Gastroesophageal sphincter (tissue), 4 donors: Measurements from ENCODE around the gene PAM. TPM values are rescaled to one million over a fixed set of nuclear protein-coding genes. Genes with fewer than 3 reads are reported as not detected.

Experiments used
- ATAC-seq: fragments of 150-250 bp; one replicate; pipeline ENCODE4 v1.9.1; 2016; ENCODE audit warnings: mild to moderate bottlenecking, moderate library complexity
- H3K27ac ChIP-seq, 4 donors: fragments of 200-600 bp; sonication (generic) in 3 of 4; 1 replicate in 3 of 4; 2 replicates in 1 of 4; pipeline ENCODE4 v1.5.1; 2016 to 2019
- H3K27me3 ChIP-seq: fragments of 200-600 bp; sonication (generic); one replicate; pipeline ENCODE4 v1.5.1; 2019
- H3K36me3 ChIP-seq, 2 donors: fragments of 200-600 bp; sonication (generic); one replicate each; pipeline ENCODE4 v1.5.1; 2019; ENCODE audit warnings: control low read depth in 1 of 2
- H3K4me1 ChIP-seq, 3 donors: fragments of 200-600 bp; sonication (generic); 1 replicate in 2 of 3; 2 replicates in 1 of 3; pipeline ENCODE4 v1.5.1; 2016 to 2019; ENCODE audit warnings: control low read depth in 2 of 3
- H3K4me3 ChIP-seq, 2 donors: fragments of 200-600 bp; sonication (generic); one replicate each; pipeline ENCODE4 v1.5.1; 2019; ENCODE audit warnings: mild to moderate bottlenecking in 1 of 2, moderate library complexity in 1 of 2
- H3K9me3 ChIP-seq, 3 donors: fragments of 200-600 bp; sonication (generic); one replicate each; pipeline ENCODE4 v1.5.1; 2017 to 2019; ENCODE audit warnings: control low read depth in 2 of 3
- CTCF ChIP-seq, 4 experiments: fragments of 200-600 bp in 2 of 4; fragments of 450-650 bp in 2 of 4; sonication (generic) in 1 of 4; IDR thresholded peaks; one replicate each; pipeline ENCODE4 v1.5.1; 2017 to 2019; ENCODE audit warnings: antibody characterized with exemption in 4 of 4, mild to moderate bottlenecking in 2 of 4, moderate library complexity in 2 of 4
- EP300 ChIP-seq: sonication (generic); formaldehyde crosslinking; IDR thresholded peaks from one replicate; pipeline ENCODE4 v1.6.1; 2017; ENCODE audit warnings: antibody characterized with exemption, mild to moderate bottlenecking
- POLR2A ChIP-seq, 2 donors: fragments of 450-650 bp; IDR thresholded peaks; one replicate each; pipeline ENCODE4 v1.6.1; 2017; ENCODE audit warnings: antibody characterized with exemption in 2 of 2, mild to moderate bottlenecking in 2 of 2, moderate library complexity in 1 of 2
- POLR2AphosphoS5 ChIP-seq: sonication (generic); formaldehyde crosslinking; IDR thresholded peaks from one replicate; pipeline ENCODE4 v1.6.1; 2017; ENCODE audit warnings: antibody characterized with exemption
- WGBS, 2 donors: methylation state at CpG; one replicate each; pipeline ENCODE4 v1.1.5; 2018; ENCODE audit warnings: low coverage in 1 of 2; 5-methylcytosine and 5-hydroxymethylcytosine counted together
- total RNA-seq, 4 donors: library from RNA; depleted of rRNA; stranded (reverse); fragments of >200 nt; gene quantifications; one replicate each; pipeline ENCODE4 v1.1.0, GENCODE V29; 2016

PAM gene
- total RNA-seq, 4 donors from 2014 or later = 247 to 404 (median 311) TPM

GRCh38 chr5:102740515-102740914 is 14.6 kb upstream of the PAM start:
- Histone ChIP-seq H3K27ac (no peak overlapping the region), H3K4me3 (no peak overlapping the region), H3K9me3 (no peaks in the 10 kb centered on the region), H3K4me1 (no peaks in the 10 kb centered on the region), H3K27me3 (no peaks in the 10 kb centered on the region), H3K36me3 (no peaks in the 10 kb centered on the region)
- ATAC-seq = no peak
- TF ChIP-seq EP300 = no peak
- TF ChIP-seq POLR2A (IDR thresholded peaks at IDR 0.05) = no peak
- no peak for TF ChIP-seq POLR2AphosphoS5
- no peak for TF ChIP-seq CTCF (IDR thresholded peaks at IDR 0.05)
- WGBS, 2 donors = 50 to 60% methylated on average over 1 to 2 of the region's 2 CpGs

GRCh38 chr5:102742215-102742614 is 12.9 kb upstream of the PAM start:
- TF ChIP-seq EP300 (no peak), CTCF (IDR thresholded peaks at IDR 0.05) (no peak)

GRCh38 chr5:102743900-102744299 is 11.2 kb upstream of the PAM start:
- Histone ChIP-seq H3K4me3 (no peak overlapping the region), H3K4me1 (no peaks in the 10 kb centered on the region), H3K36me3 (no peaks in the 10 kb centered on the region), H3K27me3 (no peaks in the 10 kb centered on the region), H3K27ac (no peak overlapping the region), H3K9me3 (no peaks in the 10 kb centered on the region)
- TF ChIP-seq CTCF (IDR thresholded peaks at IDR 0.05) (no peak), POLR2AphosphoS5 (no peak), EP300 (no peak), POLR2A (IDR thresholded peaks at IDR 0.05) (no peak)
- ATAC-seq = no peak
- 89 to 90% methylated on average over 3 to 4 of the region's 4 CpGs for WGBS, 2 donors

More at GRCh38 chr5:102742215-102742614, 12.9 kb upstream of the PAM start:
- Histone ChIP-seq H3K4me1 (no peaks in the 10 kb centered on the region), H3K36me3 (no peaks in the 10 kb centered on the region), H3K27ac (no peak overlapping the region), H3K27me3 (no peaks in the 10 kb centered on the region), H3K9me3 (no peaks in the 10 kb centered on the region), H3K4me3 (no peak overlapping the region)
- 75 to 81% methylated on average over 3 of the region's 3 CpGs for WGBS, 2 donors
- ATAC-seq = no peak

DNA sequence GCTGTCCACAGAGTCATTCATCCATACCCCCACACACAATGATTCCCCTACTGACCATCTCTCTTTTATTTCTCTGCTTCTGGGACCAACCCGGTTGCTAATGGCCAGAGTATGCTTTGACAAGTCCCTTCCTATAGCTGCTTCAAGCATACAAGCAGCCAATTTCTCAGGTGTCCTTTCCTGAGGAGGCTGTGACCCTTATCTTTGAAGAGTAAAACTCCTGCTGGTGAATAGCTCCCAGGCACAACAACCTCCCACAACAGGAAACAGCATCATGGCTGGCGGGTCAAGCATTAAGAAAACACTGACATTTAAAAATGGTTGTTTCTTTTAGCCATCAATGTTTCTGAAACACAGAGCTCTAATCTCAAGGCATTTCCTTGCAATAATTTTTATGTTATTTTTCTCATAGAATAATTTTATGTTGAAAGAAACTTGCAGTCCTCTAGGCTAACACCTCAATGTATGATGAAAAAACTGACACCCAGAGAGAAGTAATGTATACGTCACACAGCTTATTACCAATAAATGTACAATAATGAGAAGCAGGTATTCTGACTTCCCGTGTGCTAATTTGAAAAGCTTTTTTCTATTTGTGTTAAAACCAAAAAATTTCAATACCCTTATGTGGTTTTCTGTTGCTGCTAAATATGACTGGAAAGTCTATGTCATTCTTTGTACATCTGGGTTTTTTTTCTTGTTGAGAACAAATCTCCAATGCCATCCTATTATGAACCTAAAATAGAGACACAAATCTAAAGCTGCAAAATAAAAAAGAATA is 7.5 kb upstream of the PAM start:
- WGBS, 2 donors = 76 to 78% methylated on average over 4 of the region's 4 CpGs
- H3K27me3 ChIP-seq = no peaks in the 10 kb centered on the region
- ATAC-seq = no peak
- H3K4me3 ChIP-seq = no peak overlapping the region
- H3K27ac ChIP-seq = no peak overlapping the region
- H3K9me3 ChIP-seq = no peaks in the 10 kb centered on the region
- no peaks in the 10 kb centered on the region for H3K4me1 ChIP-seq
- TF ChIP-seq EP300 (no peak), POLR2A (IDR thresholded peaks at IDR 0.05) (no peak), POLR2AphosphoS5 (no peak), CTCF (IDR thresholded peaks at IDR 0.05) (no peak)
- H3K36me3 ChIP-seq = no peaks in the 10 kb centered on the region

GRCh38 chr5:102749416-102750030 is 5.6 kb upstream of the PAM start:
- H3K27me3 ChIP-seq = no peaks in the 10 kb centered on the region
- H3K36me3 ChIP-seq = no peaks in the 10 kb centered on the region
- no peak overlapping the region for H3K27ac ChIP-seq
- TF ChIP-seq CTCF (IDR thresholded peaks at IDR 0.05) (no peak), EP300 (no peak), POLR2A (IDR thresholded peaks at IDR 0.05) (no peak), POLR2AphosphoS5 (no peak)
- no peaks in the 10 kb centered on the region for H3K9me3 ChIP-seq
- peaks cover 0 to 9% (median 0%) of the 10 kb centered on the region in 3 donors for H3K4me1 ChIP-seq
- WGBS, 2 donors = 64 to 65% methylated on average over 5 of the region's 5 CpGs
- no peak overlapping the region for H3K4me3 ChIP-seq
- ATAC-seq = no peak
